ENCODE data around the gene HOXB9.

The HOXB9 gene

DNA sequence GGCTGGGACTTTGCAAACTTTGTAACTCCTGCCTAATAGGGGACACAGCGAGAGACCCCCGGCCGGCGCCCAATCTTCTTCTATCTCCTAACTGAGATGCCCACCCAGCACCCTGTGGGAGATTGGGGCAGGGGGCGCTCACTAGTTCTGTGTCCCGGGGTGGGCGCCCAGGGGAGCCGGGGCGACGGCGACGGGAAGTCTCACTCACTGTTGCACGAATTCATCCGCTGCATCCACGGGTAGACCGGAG lies 28.7 kb downstream of the HOXB9 start:
- no peak for DNase-seq (ENCODE audit: low read depth in 2 of 2)

DNA sequence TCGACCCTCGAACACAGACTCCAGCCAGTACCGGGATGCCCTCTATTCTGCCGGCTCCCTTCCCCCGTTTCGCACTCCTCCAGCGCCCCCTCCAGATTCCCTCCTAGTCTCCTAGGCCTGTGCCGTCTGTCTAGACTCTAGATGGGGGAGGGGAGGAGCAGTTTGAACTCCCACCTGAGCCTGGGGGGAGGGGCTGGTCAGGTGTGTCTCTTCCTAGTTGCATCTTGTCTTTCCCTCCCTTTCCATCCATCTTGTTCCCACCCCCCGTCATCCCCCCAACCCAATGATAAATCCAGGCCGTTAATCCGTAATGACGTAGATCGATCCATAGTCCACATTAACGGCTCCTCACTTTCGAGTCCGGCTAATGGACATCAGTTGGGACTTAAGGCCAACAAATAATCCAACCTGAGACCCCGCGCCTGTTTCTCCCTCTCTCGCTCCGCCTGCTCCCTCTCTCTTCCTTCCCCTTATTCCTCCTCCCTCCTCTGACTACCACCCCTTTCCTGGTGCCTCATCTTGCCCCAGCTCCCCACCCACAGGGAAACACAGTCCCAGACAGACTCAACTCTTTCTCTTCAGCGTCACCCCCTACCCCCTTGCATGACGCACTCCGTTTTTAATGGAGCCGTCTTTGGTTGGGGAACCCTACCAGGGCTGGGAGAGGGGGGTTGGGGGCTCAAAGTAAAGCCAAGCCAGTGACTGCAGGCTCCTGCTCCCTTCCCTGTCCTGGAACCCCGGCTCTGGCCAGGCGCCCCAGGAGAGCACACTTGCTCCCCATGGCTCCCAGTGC lies 29.2 kb downstream of the HOXB9 start:
- DNase-seq (ENCODE audit: low read depth in 2 of 2) = no peak

DNA sequence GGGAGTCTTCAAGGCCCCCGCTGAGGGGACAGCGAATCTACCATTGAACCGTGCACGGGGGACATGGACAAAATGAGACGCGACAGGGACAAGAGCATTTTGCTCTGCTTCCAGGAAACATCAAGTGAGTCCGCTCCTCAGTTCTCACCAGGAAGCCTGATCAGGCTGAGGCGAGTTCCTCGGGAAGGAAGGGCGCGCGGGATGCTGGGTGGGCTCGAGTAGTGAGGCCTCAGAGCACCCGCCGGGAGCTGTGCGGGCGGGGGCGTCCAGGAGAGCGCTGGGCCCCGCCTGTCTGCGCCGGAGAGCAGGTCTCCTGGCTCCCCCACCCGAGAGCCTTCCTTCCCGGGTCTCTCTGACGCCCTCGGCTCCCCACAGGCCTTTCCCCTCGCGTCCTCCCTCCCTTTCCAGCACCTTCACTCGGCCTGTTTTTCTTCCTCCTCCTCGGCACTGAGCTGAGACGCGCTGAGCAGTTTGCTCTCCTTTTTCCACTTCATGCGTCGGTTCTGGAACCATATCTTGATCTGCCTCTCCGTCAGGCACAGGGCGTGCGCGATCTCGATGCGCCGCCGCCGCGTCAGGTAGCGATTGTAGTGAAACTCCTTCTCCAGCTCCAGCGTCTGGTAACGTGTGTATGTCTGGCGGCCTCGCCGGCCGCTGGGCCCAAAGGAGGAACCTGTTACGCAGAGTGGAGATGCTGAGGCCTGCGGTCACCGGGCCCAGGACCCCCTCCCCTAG lies 30.0 kb downstream of the HOXB9 start:
- DNase-seq (ENCODE audit: low read depth in 2 of 2) = no peak

DNA sequence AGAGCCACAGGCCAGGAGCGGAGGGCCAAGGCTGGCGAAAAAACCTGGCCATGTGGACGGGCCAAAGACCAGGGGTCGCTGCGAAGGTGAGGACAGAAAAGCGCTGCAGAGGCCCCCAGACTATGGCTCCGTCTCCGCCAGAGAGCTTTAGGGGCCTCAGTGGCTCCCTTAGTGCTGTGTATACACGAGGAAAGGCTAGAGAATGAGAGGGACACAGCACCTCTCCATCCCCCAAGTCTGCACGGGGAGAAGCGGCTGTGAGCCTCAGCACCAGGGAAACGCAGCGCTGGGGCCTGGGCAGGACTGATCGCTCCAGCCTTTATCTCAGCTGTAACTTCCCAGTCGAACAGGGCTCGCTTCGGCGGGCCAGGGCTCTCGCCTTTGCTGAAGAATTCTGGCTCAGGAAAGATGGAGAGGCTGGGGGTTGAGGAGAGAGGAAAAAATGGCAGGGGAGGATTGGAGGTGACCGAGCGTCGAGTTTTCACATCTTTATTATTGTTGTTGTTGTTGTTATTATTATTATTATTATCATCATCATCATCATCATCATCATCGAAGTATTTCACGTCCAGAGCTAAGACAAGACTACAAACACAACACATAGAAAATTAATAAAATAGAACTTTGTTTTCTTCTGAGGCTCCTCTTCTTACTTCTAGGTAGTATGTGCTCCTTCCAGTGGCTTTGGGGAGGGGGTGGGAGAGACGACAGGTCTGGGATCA lies 30.7 kb downstream of the HOXB9 start:
- DNase-seq (ENCODE audit: low read depth in 2 of 2) = no peak

DNA sequence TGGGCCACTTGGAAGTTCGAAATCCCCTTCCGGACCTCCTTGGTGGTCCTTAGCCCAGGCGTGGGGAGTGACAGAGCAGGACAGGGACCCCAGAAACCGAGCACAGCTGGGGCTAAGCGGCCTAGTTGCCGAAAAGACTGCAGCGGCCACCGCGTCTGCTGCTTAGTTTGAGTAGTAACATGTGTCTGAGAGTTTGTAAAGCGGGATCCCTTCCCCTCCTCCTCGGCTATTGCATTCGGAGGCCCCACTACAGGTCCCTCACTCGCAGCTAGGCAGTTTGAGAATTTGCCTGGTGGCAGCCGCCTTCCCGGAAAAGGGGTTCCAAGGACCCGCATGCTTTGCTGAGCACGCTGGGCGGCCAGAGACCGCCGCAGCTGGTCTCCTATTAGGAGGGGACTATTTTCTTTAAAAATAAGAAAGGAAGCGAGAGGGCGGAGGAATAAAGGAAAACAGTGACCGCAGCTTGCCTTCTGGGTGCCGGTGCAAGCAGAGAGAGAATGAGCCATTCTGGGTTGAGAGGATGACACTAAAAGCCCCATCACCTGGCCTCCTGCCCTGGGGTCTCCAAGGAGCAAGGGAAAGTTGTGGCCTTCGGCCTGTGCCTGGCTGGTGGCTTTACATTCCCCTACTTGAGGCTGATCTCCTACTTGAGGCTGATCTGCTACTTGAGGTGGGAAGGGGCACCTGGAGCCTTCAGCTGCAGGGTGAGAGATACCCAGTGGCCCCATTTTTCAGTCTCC lies 31.4 kb downstream of the HOXB9 start:
- DNase-seq (ENCODE audit: low read depth in 2 of 2) = no peak

DNA sequence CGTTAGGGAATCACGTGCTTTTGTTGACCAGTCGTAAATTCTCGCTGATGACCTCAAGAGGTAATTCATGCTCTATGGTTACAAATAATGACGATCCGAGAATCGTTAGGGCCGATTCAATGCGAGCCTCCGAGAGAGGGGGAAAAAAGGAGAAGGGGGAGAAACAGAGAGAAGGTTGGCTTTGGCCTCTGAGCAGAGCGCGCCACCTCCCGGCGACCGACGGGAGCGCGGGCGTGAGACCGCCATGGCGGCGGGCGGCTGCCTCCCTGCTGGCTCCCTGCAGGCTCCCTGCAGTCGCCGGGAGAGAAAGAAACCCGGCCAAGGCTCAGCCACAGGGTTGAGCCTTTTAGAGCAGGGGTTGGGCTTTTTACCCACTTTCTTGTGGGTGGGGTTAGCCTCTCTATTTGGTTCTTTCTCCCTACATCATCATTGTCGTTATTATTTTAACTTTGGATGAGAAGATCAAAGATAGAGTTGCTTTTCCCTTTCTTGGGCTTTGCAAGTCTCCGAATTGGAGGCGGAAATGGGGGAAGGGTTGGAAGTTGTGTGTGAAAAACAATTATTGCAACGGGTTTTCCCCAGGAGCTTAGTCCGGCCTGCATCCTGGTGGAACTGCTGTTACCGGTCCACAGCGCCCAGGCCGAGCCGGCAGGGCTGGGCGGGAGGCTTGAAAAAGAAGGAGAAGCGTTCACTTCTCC lies 32.2 kb downstream of the HOXB9 start:
- DNase-seq (ENCODE audit: low read depth in 2 of 2) = peak; percentile 70 to 71

DNA sequence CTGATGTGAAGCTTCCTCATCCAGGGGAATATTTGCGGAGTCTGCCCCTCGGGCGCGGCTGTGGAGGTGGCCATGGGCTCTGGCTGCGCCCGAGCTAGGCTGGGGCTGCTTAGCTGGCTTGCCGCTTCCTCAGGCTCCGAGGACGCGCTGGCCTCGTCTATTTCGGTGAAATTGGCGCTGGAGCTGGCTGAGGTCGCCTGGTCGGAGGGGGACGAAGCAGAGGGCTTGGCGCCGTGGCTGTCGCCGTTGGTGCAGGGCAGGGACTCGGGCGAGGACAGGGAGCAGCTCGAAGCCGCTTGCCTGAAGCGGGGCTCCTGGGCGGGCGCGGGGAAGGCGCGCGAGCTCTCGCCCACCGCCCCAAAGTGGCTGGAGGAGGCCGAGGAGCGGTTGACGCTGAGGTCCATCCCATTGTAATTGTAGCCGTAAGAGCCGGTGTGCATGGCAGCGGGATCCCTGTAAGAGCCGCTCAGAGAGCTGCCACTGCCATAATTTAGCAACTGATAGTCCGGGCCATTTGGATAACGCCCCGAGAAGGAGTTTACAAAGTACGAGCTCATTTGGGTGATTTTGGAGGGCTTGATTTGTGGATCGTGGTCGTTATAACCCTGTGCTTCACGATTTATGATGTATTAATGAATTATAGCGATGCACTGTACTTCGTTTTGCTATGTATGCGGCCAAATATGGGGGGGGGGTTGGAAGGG lies 32.9 kb downstream of the HOXB9 start, which contains the start of gene HOXB5:
TSS of gene HOXB5 (minus strand) at position 654 of the 704 bp plus-strand sequence. CDS start at position 557, 97 bp downstream.
- no peak for DNase-seq (ENCODE audit: low read depth in 2 of 2)

DNA sequence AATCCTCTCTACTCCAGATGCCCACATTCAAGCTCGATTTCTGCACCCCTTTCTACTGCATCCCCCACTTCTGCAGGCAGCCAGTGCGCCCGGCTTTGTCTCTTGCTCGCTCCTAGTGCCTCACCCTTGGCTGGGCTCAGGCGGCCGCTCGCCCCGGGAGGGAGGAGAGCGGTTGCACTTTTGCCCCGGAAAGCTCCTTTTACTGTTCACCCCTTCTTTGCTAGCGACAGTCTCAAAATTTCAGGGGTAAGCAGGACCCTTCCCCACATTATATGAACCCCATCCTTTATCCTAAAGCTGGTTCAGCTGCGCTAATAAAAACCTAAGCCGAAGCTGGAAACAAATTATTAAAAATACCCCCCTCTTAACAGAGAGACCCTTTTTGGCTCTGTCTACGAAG lies 33.6 kb downstream of the HOXB9 start:
- no peak for DNase-seq (ENCODE audit: low read depth in 2 of 2)

DNA sequence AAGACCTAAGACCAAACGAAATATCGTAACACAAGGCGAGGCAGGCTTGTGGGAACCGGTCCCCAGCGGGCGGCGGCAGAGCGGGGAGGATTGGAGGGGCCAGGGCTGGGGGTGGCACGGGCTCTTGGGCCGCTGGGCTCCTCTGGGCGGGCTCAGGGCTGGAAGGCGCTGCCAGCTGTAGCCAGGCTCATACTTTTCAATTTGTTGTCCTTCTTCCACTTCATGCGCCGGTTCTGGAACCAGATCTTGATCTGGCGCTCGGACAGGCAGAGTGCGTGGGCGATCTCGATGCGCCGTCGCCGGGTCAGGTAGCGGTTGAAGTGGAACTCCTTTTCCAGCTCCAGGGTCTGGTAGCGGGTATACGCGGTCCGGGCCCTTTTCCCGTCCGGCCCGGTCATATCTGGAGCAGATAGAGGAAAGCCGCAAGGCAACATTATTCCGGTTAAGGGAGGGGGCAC lies 34.1 kb downstream of the HOXB9 start:
- DNase-seq (ENCODE audit: low read depth in 2 of 2) = no peak

DNA sequence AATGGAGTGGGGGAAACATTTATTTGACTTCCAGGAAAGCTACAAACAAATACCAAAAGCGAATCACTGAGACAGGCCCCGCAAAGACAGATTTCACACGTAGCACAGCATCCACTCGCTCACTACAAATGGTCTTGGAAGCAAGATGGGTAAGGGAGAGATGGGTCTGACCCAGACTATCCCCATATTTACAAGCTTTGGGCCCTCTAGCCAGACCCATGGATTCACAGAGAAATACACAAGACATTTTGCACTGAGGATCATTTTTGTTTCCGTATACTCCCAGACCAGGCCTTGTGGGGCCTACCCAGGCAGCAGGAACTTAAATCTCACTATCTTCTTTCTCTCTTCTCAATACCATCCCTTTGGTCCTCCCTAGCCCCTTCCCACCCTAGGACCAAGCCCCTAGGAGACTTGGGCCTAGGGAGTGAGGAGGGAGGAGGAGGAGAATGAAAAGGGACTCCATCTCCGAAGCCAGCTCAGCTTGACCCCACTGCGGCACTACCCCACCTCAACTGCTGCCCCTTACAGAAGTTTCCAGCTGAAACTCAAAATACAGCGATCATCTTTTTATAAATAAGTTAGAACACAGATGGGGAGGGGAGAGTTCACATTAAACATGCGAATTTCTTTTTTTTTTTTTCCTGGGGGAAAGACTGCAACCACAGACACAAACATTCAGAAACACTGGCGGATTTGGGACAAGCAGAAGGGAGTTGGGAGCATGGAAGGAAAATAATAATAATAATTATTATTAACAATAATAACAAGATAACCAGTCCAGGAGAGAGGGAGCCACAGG lies 34.7 kb downstream of the HOXB9 start:
- DNase-seq (ENCODE audit: low read depth in 2 of 2) = no peak

DNA sequence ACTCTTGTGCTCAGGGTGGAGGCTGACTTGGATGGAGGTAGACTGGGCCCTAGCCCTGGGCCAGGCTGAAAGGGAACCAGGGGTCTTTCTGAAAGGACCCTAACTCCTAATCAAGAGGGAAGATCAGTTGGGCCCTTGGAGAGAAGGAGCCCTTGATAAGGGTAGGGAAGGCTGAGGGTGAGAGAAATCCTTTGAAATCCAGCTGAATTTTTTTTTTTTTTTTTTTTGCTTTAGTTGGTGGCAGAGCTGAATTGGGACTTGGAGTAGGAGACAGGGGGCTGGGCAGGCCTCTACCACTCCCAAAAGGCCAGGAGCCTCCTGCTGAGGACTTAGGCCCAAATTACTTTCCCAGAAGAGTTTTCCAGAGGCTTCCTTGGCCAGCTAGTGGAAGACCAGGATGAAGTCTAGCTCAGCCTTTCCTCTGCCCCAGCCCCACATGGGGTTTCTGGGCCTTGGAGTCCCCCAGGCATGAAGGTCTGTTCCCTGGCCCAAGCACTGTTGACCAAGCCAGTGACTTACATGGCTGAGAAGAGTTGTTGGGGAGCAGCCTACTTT lies 35.5 kb downstream of the HOXB9 start:
- DNase-seq (ENCODE audit: low read depth in 2 of 2) = no peak

DNA sequence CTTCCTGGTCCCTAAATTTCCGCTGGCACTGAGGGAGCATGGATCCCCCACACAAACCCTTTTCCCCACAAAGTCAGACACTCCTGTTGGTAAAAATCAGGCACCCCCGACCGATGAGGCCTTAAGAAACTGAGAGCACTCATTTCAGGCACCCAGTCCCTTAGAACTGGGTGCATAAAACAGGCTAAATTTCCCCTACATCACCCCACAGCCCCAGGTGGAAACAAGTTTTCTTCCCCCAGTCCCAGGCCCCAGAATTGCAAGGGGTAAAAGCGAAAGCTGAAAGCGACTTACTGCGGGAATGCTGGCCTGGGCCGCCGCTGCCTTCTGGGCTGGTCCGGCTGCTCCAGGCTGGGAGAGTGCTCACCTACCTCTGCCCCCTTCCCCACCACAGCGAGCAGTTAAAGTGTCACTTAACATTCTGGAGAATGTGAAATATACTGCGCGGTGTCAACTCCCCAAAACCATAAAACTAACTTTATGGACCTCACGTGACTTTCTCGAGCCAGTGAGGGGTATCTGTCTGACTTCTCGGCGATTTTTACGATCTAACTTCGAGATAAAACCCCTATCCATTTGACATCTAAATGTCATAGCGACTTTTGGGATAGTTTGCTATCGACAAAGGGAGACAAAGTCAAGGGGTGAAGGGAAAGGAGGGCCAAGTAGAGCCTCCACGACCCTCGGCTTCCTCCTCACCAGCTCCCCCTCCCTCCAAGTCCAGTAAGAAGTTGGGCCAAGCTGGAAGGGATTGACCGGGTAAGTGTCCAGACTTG lies 36.1 kb downstream of the HOXB9 start, which contains the start of gene HOXB3:
TSS of gene HOXB3 (minus strand) at position 411 of the 776 bp plus-strand sequence. CDS start 37,767 bp downstream, outside the sequence.
- no peak for DNase-seq (ENCODE audit: low read depth in 2 of 2)

DNA sequence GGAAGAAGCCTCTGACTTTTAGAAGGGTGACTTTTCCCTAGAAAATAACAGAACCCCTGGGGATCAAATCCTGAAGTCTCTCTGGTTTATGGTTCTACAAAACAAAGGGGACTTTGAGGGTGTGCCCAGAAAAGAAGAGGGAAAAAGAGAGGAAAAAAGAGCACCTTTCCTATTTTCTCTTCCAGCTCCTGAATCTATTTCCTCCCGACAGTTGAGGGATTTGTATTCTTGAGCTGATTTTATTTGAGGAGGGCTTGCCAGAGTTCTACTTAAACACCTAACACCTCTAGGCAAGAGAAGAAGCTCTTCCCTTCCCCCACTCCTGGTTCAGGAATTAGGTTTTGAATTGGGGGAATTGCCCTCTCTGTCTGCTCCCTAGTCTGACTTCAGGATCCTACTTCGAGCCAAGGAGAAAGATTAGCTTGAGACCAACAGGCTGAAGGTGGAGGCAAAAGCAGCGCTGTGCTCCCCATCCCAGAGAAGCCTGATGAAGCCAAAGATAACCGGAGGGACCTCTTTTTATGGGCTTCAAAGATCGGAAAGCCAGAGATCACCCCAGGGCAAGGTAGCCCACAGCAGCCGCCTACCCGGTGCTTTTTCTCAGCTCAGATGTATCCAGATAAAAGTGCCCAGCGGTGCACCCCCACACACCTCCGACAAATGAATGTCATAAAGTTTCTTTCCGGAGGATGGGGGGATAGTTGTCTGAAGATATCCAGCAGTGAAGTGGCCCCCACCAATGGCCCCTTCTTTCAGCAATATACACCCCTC lies 36.9 kb downstream of the HOXB9 start:
- DNase-seq (ENCODE audit: low read depth in 2 of 2) = no peak

DNA sequence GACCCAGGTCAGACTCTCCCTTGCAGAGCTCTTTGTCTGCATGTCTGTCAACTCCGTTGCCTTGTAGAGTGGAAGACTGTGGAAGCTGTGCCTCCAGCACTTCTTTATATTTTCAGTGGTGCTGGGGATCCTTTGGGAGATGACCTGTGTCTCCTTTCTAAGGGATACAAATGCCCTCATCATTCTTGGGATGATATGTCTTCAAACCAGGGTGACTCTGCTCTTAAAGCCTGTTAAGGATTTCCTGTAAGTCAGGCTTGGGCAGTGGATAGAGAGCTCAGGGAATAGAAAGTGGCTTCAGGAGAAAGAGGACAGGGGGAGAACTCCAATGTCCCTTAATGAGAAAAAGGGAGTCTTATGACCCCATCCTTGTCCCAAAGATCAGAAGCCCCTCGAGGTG lies 37.6 kb downstream of the HOXB9 start:
- no peak for DNase-seq (ENCODE audit: low read depth in 2 of 2)

DNA sequence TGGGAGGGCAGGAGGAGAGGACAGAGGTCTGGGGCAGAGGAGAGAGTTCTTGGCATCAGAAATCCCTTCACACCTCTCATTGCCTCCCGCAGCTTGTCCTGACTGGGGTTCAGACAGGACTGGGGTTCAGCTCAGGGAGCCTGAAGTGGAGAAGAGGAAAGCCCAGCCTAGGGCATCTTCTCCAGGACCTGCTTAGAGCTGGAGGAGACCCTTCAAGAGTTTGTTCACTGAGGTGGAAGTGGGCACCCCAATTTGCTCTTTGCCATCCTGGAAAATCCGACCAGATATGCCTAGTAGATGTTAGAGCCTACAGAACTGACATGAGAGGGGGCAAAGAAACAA lies 38.1 kb downstream of the HOXB9 start:
- no peak for DNase-seq (ENCODE audit: low read depth in 2 of 2)

DNA sequence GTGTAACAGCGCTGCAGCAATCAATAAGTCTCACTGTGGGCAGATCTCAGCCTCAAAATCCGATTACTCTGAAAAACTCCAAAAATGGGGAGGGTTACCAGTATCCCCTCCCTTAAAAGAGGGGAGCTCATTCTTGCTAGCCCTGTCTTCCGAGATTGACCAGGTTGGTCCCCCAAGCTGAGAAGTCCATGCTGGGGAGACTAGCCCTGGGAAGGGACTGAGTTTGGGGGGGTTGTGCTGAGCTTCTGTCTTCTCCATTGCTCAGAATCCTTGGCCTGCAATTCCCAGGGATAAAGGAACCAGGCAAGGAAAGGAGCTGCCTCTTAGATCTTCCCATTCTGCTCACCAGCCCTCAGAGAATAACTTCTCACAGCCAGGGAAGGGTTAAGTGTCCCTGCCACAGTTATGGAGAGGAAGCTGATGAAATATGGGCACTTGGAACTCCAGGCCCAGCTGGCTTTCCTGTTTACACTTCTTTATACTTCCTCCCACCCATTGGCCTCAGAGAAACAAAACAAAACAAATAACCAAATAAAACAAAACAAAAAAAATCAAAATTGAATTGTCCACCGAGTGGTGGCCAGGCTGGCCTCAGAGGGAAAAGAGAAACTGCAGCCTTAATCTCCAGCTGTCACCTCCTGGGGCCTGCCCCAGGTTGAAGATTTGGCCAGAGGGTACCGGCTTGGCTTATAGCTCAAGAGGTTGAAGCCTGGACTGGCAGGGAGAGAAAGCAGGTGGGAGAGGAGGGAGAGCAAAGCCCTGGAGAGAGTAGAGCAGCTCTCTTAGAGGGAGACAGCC lies 38.7 kb downstream of the HOXB9 start:
- no peak for DNase-seq (ENCODE audit: low read depth in 2 of 2)
